ENCODE measurements around the gene KIF23. TPM values are rescaled to one million over a fixed set of nuclear protein-coding genes. Genes with fewer than 3 reads are reported as not detected.

The KIF23 gene
- total RNA-seq, 2 experiments from 2014 or later: 55.6 to 63.1 TPM

DNA sequence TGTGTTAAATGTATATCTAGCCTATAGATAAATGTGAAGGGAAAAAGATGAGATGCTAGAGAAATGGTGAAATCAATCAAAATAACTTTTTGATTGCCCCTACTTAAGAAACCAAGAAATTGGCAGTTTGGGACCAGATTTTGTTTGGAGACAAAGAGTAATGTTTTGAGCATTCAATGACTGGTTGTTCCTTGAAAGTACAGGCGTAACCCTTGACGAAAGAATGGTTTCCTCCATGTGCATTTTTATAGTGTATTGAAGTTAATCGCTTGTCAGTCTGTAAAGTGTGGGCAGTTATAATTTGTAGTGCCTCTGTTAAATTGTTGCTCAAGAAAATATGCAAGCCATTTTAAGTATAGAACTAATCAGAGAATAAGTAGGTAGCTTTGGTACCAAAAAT, 1.2 kb downstream of the KIF23 start:
- H3K9me3 Mint-ChIP-seq: no peaks in the 10 kb centered on the region
- H3K36me3 Mint-ChIP-seq: peaks cover 30% of the 10 kb centered on the region
- ChIA-PET POLR2A (interaction anchor here (1.0 to 2.0 kb wide), 2 partner anchors 37 to 47 kb away, joined by 4 to 28 read pairs; partner anchors contain the start of gene RPLP1), CTCF (no interaction called here)
- no peak overlapping the region for H3K27ac Mint-ChIP-seq
- H3K4me1 Mint-ChIP-seq (ENCODE audit: low read depth): peaks cover 13% of the 10 kb centered on the region
- peaks cover 10% of the 10 kb centered on the region for H3K27me3 Mint-ChIP-seq
- intact Hi-C loops (cut with micrococcal nuclease): no loop called here
- no peak for DNase-seq
- H3K4me3 Mint-ChIP-seq: peak overlapping the region; percentile 82

DNA sequence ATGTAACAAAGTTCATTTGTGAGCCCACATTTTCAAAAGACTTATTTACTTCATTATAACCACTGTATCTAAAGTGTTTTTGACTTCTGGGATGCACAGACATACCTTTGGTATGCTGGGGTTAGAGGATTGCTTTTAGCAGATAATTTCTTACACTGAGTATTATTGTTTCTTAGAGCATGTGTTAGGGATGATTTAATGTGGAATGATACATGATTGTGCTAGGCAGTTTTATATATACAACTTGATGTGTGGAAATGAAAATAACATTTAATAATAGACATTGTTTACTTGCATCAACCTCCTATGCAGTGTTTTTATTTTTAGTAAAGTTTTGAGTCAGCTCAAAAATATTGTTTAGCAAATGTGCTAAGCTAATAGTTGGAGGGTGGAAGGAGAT, 3.4 kb downstream of the KIF23 start:
- CTCF ChIA-PET: interaction anchor here (1.1 to 1.8 kb wide), 2 partner anchors 23 to 45 kb away, joined by 3 to 6 read pairs; no protein-coding TSS in a partner anchor
- DNase-seq: no peak
- POLR2A ChIA-PET: interaction anchor here (2.3 kb wide), 1 partner anchor 35 kb away, joined by 11 read pairs; the partner anchor contains the start of gene RPLP1
- Mint-ChIP-seq H3K36me3 (peaks cover 42% of the 10 kb centered on the region), H3K9me3 (no peaks in the 10 kb centered on the region), H3K4me3 (no peak overlapping the region), H3K27ac (no peak overlapping the region), H3K27me3 (peaks cover 10% of the 10 kb centered on the region), H3K4me1 (ENCODE audit: low read depth) (peaks cover 13% of the 10 kb centered on the region)
- intact Hi-C loops (cut with micrococcal nuclease): no loop called here

DNA sequence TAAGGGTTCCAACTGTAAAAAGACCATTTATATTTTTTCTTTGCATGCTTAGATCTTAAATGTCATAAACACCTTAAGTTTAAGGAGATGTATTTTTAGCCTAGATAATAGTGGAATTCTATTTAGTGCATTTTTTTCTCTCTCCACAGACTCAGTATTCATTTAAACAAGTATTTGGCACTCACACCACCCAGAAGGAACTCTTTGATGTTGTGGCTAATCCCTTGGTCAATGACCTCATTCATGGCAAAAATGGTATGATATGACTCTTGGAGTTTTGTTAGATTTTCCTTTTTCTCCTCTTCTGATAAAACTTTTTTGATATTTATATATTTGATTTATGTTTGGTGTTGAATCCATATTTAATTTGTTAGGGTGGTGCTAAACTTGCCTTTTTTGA, 7.3 kb downstream of the KIF23 start:
- H3K36me3 Mint-ChIP-seq: peaks cover 51% of the 10 kb centered on the region
- H3K4me1 Mint-ChIP-seq (ENCODE audit: low read depth): no peaks in the 10 kb centered on the region
- H3K4me3 Mint-ChIP-seq: no peak overlapping the region
- H3K9me3 Mint-ChIP-seq: no peaks in the 10 kb centered on the region
- no peak overlapping the region for H3K27ac Mint-ChIP-seq
- no peak for DNase-seq
- intact Hi-C loops (cut with micrococcal nuclease): no loop called here
- CTCF ChIA-PET: interaction anchor here (1.5 kb wide), 1 partner anchor 42 kb away, joined by 4 read pairs; no protein-coding TSS in a partner anchor
- no peaks in the 10 kb centered on the region for H3K27me3 Mint-ChIP-seq
- POLR2A ChIA-PET: interaction anchor here (0.6 kb wide), 1 partner anchor 46 kb away, joined by 3 read pairs; no protein-coding TSS in a partner anchor

DNA sequence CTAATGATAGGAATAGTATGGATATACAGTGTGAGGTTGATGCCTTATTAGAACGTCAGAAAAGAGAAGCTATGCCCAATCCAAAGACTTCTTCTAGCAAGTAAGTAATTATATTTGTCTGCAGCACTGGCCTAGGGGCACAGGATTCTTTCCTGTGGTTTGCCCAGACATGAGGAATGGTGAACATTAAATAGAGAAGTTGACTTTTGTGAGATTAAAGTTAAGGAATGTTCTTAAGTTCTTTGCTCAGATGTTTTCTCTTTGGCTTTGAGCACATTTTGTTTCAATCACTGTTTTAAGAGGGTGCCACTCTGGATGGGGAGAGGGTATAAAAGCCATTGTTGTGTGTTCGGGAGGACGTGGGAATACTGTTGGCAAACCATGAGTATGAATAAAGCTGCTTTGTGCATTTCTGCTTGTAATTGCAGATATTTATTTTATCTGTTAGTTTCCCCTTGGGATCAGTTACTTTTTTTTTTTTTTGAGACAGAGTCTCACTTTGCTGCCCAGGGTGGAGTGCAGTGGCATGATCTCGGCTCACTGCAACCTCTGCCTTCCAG, 8.3 kb downstream of the KIF23 start:
- intact Hi-C loops (cut with micrococcal nuclease): no loop called here
- CTCF ChIA-PET: interaction anchor here (1.5 kb wide), 1 partner anchor 41 kb away, joined by 4 read pairs; no protein-coding TSS in a partner anchor

DNA sequence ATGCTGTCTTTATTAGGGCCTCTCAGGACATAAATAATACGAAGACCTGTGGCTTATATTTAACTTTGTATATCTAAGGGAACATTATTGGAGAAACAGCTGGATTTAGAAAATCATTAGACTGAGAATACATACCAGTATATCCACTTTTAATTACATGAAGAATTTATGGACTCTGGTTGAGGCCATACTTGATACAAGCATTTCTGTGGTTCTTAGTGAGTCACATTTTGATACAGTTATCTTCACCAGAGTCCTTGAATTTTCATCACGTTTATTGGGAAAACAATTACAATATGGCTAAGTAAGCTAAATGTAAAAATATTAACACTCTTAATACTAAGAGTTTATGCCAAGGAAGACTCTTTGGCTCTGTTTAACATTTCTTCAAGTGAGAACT, 9.9 kb downstream of the KIF23 start:
- Mint-ChIP-seq H3K27me3 (no peaks in the 10 kb centered on the region), H3K4me1 (ENCODE audit: low read depth) (no peaks in the 10 kb centered on the region), H3K36me3 (peaks cover 47% of the 10 kb centered on the region), H3K27ac (no peak overlapping the region), H3K9me3 (no peaks in the 10 kb centered on the region), H3K4me3 (no peak overlapping the region)
- no peak for DNase-seq
- CTCF ChIA-PET: no interaction called here
- POLR2A ChIA-PET: interaction anchor here (0.6 to 1.2 kb wide), 2 partner anchors 11 to 29 kb away, joined by 3 read pairs; partner anchors contain the start of gene RPLP1
- intact Hi-C loops (cut with micrococcal nuclease): no loop called here

More for the DNA sequence above, 8.3 kb downstream of the KIF23 start:
- H3K27me3 Mint-ChIP-seq: no peaks in the 10 kb centered on the region
- H3K4me3 Mint-ChIP-seq: no peak overlapping the region
- no peaks in the 10 kb centered on the region for H3K9me3 Mint-ChIP-seq
- DNase-seq: no peak
- H3K36me3 Mint-ChIP-seq: peaks cover 52% of the 10 kb centered on the region
- no peaks in the 10 kb centered on the region for H3K4me1 Mint-ChIP-seq (ENCODE audit: low read depth)
- no peak overlapping the region for H3K27ac Mint-ChIP-seq
- POLR2A ChIA-PET: interaction anchor here (0.6 kb wide), 2 partner anchors 45 to 675 kb away, joined by 3 read pairs; partner anchors contain the start of gene TLE3

DNA sequence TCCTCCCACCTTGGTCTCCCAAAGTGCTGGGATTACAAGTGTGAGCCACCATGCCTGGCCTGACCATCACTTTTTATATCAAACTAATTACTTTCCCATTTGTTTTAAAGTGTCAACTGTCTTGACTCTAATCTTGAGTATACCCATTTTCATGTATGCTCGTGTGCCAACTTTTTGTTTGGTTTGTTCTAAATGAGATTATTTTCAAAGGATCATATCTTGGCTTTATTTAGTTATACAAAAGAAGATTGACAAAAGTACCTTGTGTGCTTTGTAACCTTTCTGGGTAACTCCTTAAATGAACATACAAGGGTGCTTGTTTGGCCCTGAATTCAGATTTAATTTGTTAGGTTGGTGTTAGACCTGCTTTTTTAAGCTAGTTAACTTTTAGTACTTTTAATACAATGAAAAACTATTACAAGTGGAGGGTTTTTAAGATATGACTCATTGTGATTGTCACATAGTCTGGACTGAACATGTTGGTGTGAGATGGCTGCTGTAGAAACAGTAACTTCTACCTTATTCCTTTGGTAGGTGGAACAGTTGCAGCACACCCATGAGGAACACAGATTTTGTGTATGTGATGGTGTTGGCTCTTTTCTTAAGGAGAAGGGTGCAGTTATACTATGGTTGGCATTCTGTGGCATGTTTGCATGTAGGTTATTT, 10.7 kb downstream of the KIF23 start:
- POLR2A ChIA-PET: interaction anchor here (0.6 to 1.2 kb wide), 2 partner anchors 10 to 28 kb away, joined by 3 read pairs; partner anchors contain the start of gene RPLP1

DNA sequence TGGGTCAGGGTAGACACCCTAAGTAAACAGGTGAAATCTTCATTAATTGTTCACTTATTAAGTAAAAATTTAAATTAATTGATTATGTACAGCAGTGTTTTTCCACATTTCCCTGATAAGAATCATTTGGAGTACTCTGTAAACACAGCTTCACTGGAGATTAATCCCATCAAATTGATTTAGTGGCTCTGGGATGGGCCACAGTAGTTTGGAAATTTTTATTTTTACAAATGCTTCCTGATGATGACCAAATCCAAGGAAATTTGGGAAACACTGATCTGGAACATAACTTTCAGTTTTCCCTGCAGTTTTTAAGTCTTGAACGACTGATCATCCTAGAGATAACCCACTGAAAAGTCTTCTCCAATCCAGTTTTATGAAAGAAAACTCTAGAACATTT, 19.7 kb downstream of the KIF23 start:
- no peak for DNase-seq
- CTCF ChIA-PET: no interaction called here

More for the DNA sequence above, 10.7 kb downstream of the KIF23 start:
- no peaks in the 10 kb centered on the region for H3K9me3 Mint-ChIP-seq
- no peak for DNase-seq
- H3K36me3 Mint-ChIP-seq: peaks cover 39% of the 10 kb centered on the region
- no peak overlapping the region for H3K27ac Mint-ChIP-seq
- intact Hi-C loops (cut with micrococcal nuclease): no loop called here
- no peak overlapping the region for H3K4me3 Mint-ChIP-seq
- H3K27me3 Mint-ChIP-seq: no peaks in the 10 kb centered on the region
- no peaks in the 10 kb centered on the region for H3K4me1 Mint-ChIP-seq (ENCODE audit: low read depth)
- CTCF ChIA-PET: no interaction called here

DNA sequence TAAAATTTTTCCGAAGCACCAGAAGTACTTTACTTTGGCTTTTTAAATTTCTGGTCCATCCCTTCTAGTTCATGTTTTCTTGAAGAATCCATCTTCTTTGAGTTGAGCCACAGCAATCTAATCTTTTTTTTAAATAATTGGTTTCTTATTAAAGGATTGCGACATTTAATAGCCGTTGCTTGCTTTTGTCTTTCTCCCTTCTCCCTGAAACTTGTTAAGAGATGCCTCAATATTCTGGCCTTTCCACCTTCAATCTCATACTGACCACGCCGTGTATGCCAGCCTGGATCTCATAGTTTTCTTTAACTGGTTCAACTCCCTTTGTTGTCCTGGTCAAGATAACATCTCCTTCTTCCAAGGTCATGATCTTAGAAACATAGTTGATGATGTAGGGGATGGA, 20.1 kb downstream of the KIF23 start:
- Mint-ChIP-seq H3K4me3 (no peak overlapping the region), H3K27ac (no peak overlapping the region), H3K4me1 (ENCODE audit: low read depth) (no peaks in the 10 kb centered on the region), H3K36me3 (peaks cover 53% of the 10 kb centered on the region), H3K9me3 (no peaks in the 10 kb centered on the region), H3K27me3 (no peaks in the 10 kb centered on the region)
- ChIA-PET CTCF (no interaction called here), POLR2A (no interaction called here)
- no peak for DNase-seq
- intact Hi-C loops (cut with micrococcal nuclease): no loop called here

More for the DNA sequence above, 19.7 kb downstream of the KIF23 start:
- H3K9me3 Mint-ChIP-seq: no peaks in the 10 kb centered on the region
- intact Hi-C loops (cut with micrococcal nuclease): no loop called here
- no peak overlapping the region for H3K27ac Mint-ChIP-seq
- H3K27me3 Mint-ChIP-seq: no peaks in the 10 kb centered on the region
- no peak overlapping the region for H3K4me3 Mint-ChIP-seq
- H3K36me3 Mint-ChIP-seq: peaks cover 55% of the 10 kb centered on the region
- POLR2A ChIA-PET: no interaction called here
- no peaks in the 10 kb centered on the region for H3K4me1 Mint-ChIP-seq (ENCODE audit: low read depth)

DNA sequence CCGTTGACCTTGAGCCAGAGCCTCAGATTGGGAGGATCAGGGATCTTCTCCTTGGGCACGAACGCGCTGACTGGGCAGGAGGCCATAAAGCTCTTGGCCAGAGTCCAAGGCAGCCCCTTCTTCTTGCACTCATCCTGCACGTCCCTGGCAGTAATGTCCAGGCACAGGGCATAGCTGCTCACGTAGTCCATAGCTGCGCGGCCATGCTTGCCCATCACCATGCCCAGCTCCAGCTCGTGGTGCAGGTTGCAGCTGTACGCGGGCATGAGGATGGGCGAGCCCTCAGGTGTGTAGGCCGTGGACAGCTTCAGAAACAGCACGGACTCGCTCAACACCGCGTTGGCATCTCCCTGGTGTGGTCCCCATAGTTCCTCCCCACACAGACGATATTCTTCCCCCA, 20.5 kb downstream of the KIF23 start:
- Mint-ChIP-seq H3K4me3 (no peak overlapping the region), H3K27me3 (no peaks in the 10 kb centered on the region), H3K36me3 (peaks cover 58% of the 10 kb centered on the region), H3K27ac (no peak overlapping the region), H3K9me3 (no peaks in the 10 kb centered on the region), H3K4me1 (ENCODE audit: low read depth) (no peaks in the 10 kb centered on the region)
- intact Hi-C loops (cut with micrococcal nuclease): no loop called here
- no peak for DNase-seq
- ChIA-PET POLR2A (interaction anchor here (0.7 kb wide), 1 partner anchor 10 kb away, joined by 3 read pairs; no protein-coding TSS in a partner anchor), CTCF (no interaction called here)

DNA sequence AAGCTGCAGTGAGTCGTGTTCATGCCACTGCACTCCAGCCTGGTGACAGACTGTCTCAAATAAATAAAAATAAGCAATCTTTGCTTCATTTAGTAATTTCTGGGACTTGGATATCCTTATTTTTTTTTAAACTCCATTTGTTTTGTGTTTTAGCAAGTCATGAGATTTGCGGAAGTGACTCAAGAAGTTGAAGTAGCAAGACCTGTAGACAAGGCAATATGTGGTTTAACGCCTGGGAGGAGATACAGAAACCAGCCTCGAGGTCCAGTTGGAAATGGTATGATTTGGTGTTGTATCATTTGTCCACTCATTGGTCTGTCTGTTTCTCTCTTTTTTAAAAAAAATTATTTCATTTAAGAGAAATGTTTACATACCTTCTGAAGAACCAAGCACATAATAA, 21.8 kb downstream of the KIF23 start:
- no peaks in the 10 kb centered on the region for H3K4me1 Mint-ChIP-seq (ENCODE audit: low read depth)
- H3K36me3 Mint-ChIP-seq: peaks cover 60% of the 10 kb centered on the region
- ChIA-PET CTCF (interaction anchor here (0.9 to 1.0 kb wide), 2 partner anchors 27 to 42 kb away, joined by 3 to 4 read pairs; no protein-coding TSS in a partner anchor), POLR2A (interaction anchor here (1.1 kb wide), 1 partner anchor 12 kb away, joined by 5 read pairs; no protein-coding TSS in a partner anchor)
- H3K27me3 Mint-ChIP-seq: no peaks in the 10 kb centered on the region
- no peak for DNase-seq
- H3K4me3 Mint-ChIP-seq: no peak overlapping the region
- intact Hi-C loops (cut with micrococcal nuclease): no loop called here
- no peaks in the 10 kb centered on the region for H3K9me3 Mint-ChIP-seq
- H3K27ac Mint-ChIP-seq: no peak overlapping the region

DNA sequence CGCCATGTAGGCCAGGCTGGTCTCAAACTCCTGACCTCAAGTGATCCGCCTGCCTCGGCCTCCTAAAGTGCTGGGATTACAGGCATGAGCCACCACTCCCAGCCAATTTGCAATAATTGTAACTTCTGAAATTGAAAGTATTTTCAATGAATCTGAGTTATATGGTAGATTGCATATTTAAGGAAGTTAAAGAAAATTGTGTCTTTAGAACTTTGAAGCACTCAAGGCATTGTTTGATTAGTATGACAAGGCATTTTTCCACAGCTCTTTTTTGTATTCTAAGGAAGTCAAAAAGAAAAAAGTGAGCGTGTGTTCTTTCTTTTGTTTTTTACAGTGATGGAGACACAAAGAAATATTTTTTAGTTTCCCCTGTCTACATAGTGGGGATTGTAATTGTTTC, 22.8 kb downstream of the KIF23 start:
- peaks cover 58% of the 10 kb centered on the region for H3K36me3 Mint-ChIP-seq
- no peaks in the 10 kb centered on the region for H3K27me3 Mint-ChIP-seq
- no peaks in the 10 kb centered on the region for H3K4me1 Mint-ChIP-seq (ENCODE audit: low read depth)
- no peak overlapping the region for H3K27ac Mint-ChIP-seq
- no peak overlapping the region for H3K4me3 Mint-ChIP-seq
- intact Hi-C loops (cut with micrococcal nuclease): no loop called here
- no peak for DNase-seq
- ChIA-PET POLR2A (interaction anchor here (1.1 kb wide), 1 partner anchor 12 kb away, joined by 5 read pairs; no protein-coding TSS in a partner anchor), CTCF (interaction anchor here (1.0 kb wide), 1 partner anchor 26 kb away, joined by 3 read pairs; no protein-coding TSS in a partner anchor)
- H3K9me3 Mint-ChIP-seq: no peaks in the 10 kb centered on the region

DNA sequence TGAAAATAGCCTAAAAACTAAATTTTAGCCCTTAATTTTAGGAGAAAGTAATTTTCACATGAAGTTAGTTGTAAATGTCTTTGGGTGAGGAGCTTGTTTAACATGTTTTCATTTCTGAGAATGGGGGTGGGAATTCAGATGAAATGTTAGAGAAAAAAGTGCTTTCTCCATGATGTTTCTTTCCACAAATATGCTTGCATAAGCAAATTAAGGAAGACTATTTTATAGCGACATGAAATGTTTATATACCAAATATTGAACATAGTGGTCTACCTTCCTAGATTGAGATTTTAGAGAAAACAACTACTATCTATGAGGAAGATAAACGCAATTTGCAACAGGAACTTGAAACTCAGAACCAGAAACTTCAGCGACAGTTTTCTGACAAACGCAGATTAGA, 25.5 kb downstream of the KIF23 start:
- Mint-ChIP-seq H3K27me3 (no peaks in the 10 kb centered on the region), H3K27ac (no peak overlapping the region), H3K9me3 (no peaks in the 10 kb centered on the region), H3K36me3 (peaks cover 51% of the 10 kb centered on the region), H3K4me3 (no peak overlapping the region), H3K4me1 (ENCODE audit: low read depth) (peaks cover 17% of the 10 kb centered on the region)
- intact Hi-C loops (cut with micrococcal nuclease): no loop called here
- ChIA-PET POLR2A (interaction anchor here (0.6 kb wide), 2 partner anchors 12 to 297 kb away, joined by 3 read pairs; no protein-coding TSS in a partner anchor), CTCF (interaction anchor here (0.6 to 2.0 kb wide), 3 partner anchors 27 to 1025 kb away, joined by 3 to 5 read pairs (median 3); no protein-coding TSS in a partner anchor)
- DNase-seq: no peak
